IMR-90 (cell line): Measurements from ENCODE around the gene ADORA2A. TPM values are rescaled to one million over a fixed set of nuclear protein-coding genes. Genes with fewer than 3 reads are reported as not detected.

Source experiments
- ATAC-seq: fragments of 200-7000 bp; cut with Tn5 transposase; 2 replicates; pipeline ENCODE4 v1.9.1; 2020; ENCODE audit warnings: low read depth, mild to moderate bottlenecking, moderate library complexity
- BruUV-seq: library from RNA; stranded (reverse); fragments of 400-500 nt; replicated peaks from 2 replicates; lab custom pipeline; 2021; lab: Mats Ljungman, UMichigan
- CTCF ChIA-PET: fragments of 300-600 bp; formaldehyde crosslinking; extraction: SDS; loops from one replicate; lab custom pipeline; 2021; ENCODE audit warnings: antibody characterized with exemption; lab: Yijun Ruan, JAX
- POLR2A ChIA-PET: fragments of 300-600 bp; sonication (Branson Sonifier 250); formaldehyde crosslinking; loops from one replicate; lab custom pipeline; 2022; ENCODE audit warnings: antibody characterized with exemption; ENCODE audit not compliant: unreplicated experiment; lab: Charles Lee
- DNase-seq: peaks from one replicate; pipeline ENCODE4 v3.0.0; 2013
- H2AFZ ChIP-seq: replicated peaks from 2 replicates; pipeline ENCODE3; 2013; ENCODE audit warnings: low read length, mild to moderate bottlenecking; ENCODE audit not compliant: poor library complexity
- H2AK5ac ChIP-seq: 2 replicates; pipeline ENCODE4 v1.6.1; 2013; ENCODE audit warnings: low read depth, low read length, inconsistent platforms
- H2AK9ac ChIP-seq: replicated peaks from 2 replicates; pipeline ENCODE3; 2013; ENCODE audit warnings: mild to moderate bottlenecking, low read depth, low read length, moderate library complexity; ENCODE audit not compliant: poor library complexity
- H2BK120ac ChIP-seq: 2 replicates; pipeline ENCODE4 v1.6.1; 2013; ENCODE audit warnings: low read depth, low read length, inconsistent platforms
- H2BK15ac ChIP-seq: 3 replicates; pipeline ENCODE4 v1.6.1; 2013; ENCODE audit warnings: low read depth, low read length, inconsistent platforms
- H2BK20ac ChIP-seq: 2 replicates; pipeline ENCODE4 v1.6.1; 2013; ENCODE audit warnings: low read depth, mild to moderate bottlenecking, inconsistent platforms, low read length, moderate library complexity
- H2BK5ac ChIP-seq: 2 replicates; pipeline ENCODE4 v1.6.1; 2013; ENCODE audit warnings: mild to moderate bottlenecking, low read depth, low read length, inconsistent platforms; ENCODE audit not compliant: poor library complexity, severe bottlenecking
- H3K14ac ChIP-seq: replicated peaks from 2 replicates; pipeline ENCODE4 v1.6.1; 2013; ENCODE audit warnings: low read depth, low read length, inconsistent platforms
- H3K18ac ChIP-seq: 2 replicates; pipeline ENCODE4 v1.6.1; 2013; ENCODE audit warnings: low read depth, low read length, control low read depth
- H3K23ac ChIP-seq: 2 replicates; pipeline ENCODE4 v1.6.1; 2013; ENCODE audit warnings: low read depth, low read length, inconsistent platforms
- H3K27ac ChIP-seq: 2 replicates; pipeline ENCODE4 v1.5.1; 2013; ENCODE audit warnings: mild to moderate bottlenecking, control low read depth, low read length; ENCODE audit not compliant: insufficient read depth
- H3K27me3 ChIP-seq: 2 replicates; pipeline ENCODE4 v1.6.1; 2013; ENCODE audit warnings: low read length; ENCODE audit not compliant: control insufficient read depth, insufficient read depth
- H3K36me3 ChIP-seq: 2 replicates; pipeline ENCODE4 v1.6.1; 2013; ENCODE audit warnings: low read length, mixed read lengths; ENCODE audit not compliant: control insufficient read depth, insufficient read depth
- H3K4ac ChIP-seq: 2 replicates; pipeline ENCODE4 v1.6.1; 2013; ENCODE audit warnings: low read depth, low read length, inconsistent platforms
- H3K4me1 ChIP-seq: 2 replicates; pipeline ENCODE4 v1.6.1; 2013; ENCODE audit warnings: low read length, mixed read lengths; ENCODE audit not compliant: control insufficient read depth, insufficient read depth
- H3K4me2 ChIP-seq: 2 replicates; pipeline ENCODE4 v1.6.1; 2013; ENCODE audit warnings: low read depth, mild to moderate bottlenecking, control low read depth, low read length, moderate library complexity
- H3K4me3 ChIP-seq: 2 replicates; pipeline ENCODE4 v1.5.1; 2013; ENCODE audit warnings: low read depth, mild to moderate bottlenecking, control low read depth, low read length, moderate library complexity; ENCODE audit not compliant: insufficient read depth
- H3K56ac ChIP-seq: 2 replicates; pipeline ENCODE4 v1.6.1; 2013; ENCODE audit warnings: low read length, inconsistent platforms; ENCODE audit not compliant: insufficient read depth; ENCODE audit errors: extremely low read depth
- H3K79me1 ChIP-seq, 2 experiments: 2 replicates each; pipeline ENCODE4 v1.6.1; 2013; ENCODE audit warnings: low read length in 2 of 2, inconsistent platforms in 1 of 2, low read depth in 1 of 2
- H3K9ac ChIP-seq: 2 replicates; pipeline ENCODE4 v1.6.1; 2013; ENCODE audit warnings: low read depth, low read length, control low read depth
- H3K9me1 ChIP-seq: 2 replicates; pipeline ENCODE4 v1.6.1; 2013; ENCODE audit warnings: low read length, inconsistent platforms; ENCODE audit not compliant: insufficient read depth
- H3K9me3 ChIP-seq: 2 replicates; pipeline ENCODE4 v1.6.1; 2013; ENCODE audit warnings: low read length; ENCODE audit not compliant: control insufficient read depth, insufficient read depth
- H4K20me1 ChIP-seq: 2 replicates; pipeline ENCODE4 v1.6.1; 2013; ENCODE audit warnings: low read length, inconsistent platforms; ENCODE audit not compliant: insufficient read depth
- H4K5ac ChIP-seq: 2 replicates; pipeline ENCODE4 v1.6.1; 2013; ENCODE audit warnings: mild to moderate bottlenecking, low read depth, low read length, control low read depth
- H4K8ac ChIP-seq, 2 experiments: 2 replicates each; pipeline ENCODE4 v1.6.1; 2013; ENCODE audit warnings: low read depth in 2 of 2, low read length in 2 of 2, control low read depth in 1 of 2, inconsistent platforms in 1 of 2
- H4K91ac ChIP-seq: 2 replicates; pipeline ENCODE4 v1.6.1; 2013; ENCODE audit warnings: low read depth, low read length, inconsistent platforms; ENCODE audit not compliant: insufficient read depth
- CEBPB ChIP-seq: IDR thresholded peaks from 2 replicates; pipeline ENCODE4 v1.6.1; 2012; ENCODE audit warnings: low read depth, low read length, improper control_type of control experiment
- CHD1 ChIP-seq: IDR thresholded peaks from 2 replicates; pipeline ENCODE4 v1.6.1; 2012; ENCODE audit warnings: low read depth, low read length, improper control_type of control experiment
- CTCF ChIP-seq: conservative IDR thresholded peaks from 2 replicates; pipeline ENCODE4 v1.5.1; 2012; ENCODE audit warnings: mild to moderate bottlenecking, low read depth, low read length, improper control_type of control experiment
- FOS ChIP-seq: fragments of 150-350 bp; IDR thresholded peaks from 2 replicates; pipeline ENCODE4 v1.6.1; 2016; ENCODE audit warnings: low read depth, low read length
- MAZ ChIP-seq: IDR thresholded peaks from 2 replicates; pipeline ENCODE4 v1.6.1; 2012; ENCODE audit warnings: low read depth, mild to moderate bottlenecking, low read length, improper control_type of control experiment, moderate library complexity, borderline replicate concordance
- MXI1 ChIP-seq: IDR thresholded peaks from 2 replicates; pipeline ENCODE4 v1.6.1; 2012; ENCODE audit warnings: low read depth, mild to moderate bottlenecking, low read length, moderate library complexity, borderline replicate concordance
- NFE2L2 ChIP-seq: fragments of 150-350 bp; IDR thresholded peaks from 2 replicates; pipeline ENCODE4 v1.6.1; 2016; ENCODE audit warnings: low read depth, mild to moderate bottlenecking, low read length
- RAD21 ChIP-seq: IDR thresholded peaks from 2 replicates; pipeline ENCODE4 v1.6.1; 2012; ENCODE audit warnings: low read length, improper control_type of control experiment
- RCOR1 ChIP-seq: IDR thresholded peaks from 2 replicates; pipeline ENCODE4 v1.6.1; 2012; ENCODE audit warnings: mild to moderate bottlenecking, low read length, improper control_type of control experiment; ENCODE audit not compliant: insufficient replicate concordance
- RFX5 ChIP-seq: IDR thresholded peaks from 2 replicates; pipeline ENCODE4 v1.8.0; 2012; ENCODE audit warnings: low read depth, mild to moderate bottlenecking, low read length, moderate library complexity
- SMC3 ChIP-seq: fragments of 150-350 bp; IDR thresholded peaks from 2 replicates; pipeline ENCODE4 v1.6.1; 2016; ENCODE audit warnings: low read depth, mild to moderate bottlenecking, antibody characterized with exemption, low read length, moderate library complexity
- USF2 ChIP-seq: fragments of 150-350 bp; IDR thresholded peaks from 2 replicates; pipeline ENCODE4 v1.6.1; 2017; ENCODE audit warnings: mild to moderate bottlenecking, antibody characterized with exemption, low read length, low read depth
- WGBS, 2 experiments: methylation state at CpG; one replicate each; pipeline versions ENCODE4 v1.1.5 to v1.1.7; 2013; ENCODE audit warnings: missing lambda C conversion rate in 2 of 2; ENCODE audit not compliant: insufficient read length in 1 of 2; ENCODE audit errors: extremely low coverage in 2 of 2; 5-methylcytosine and 5-hydroxymethylcytosine counted together
- dilution Hi-C: fragments of 300-500 bp; cut with HindIII; formaldehyde crosslinking; loops from one replicate; pipeline ENCODE4 v1.14.3; 2018; ENCODE audit warnings: low sequenced_read_pairs; ENCODE audit not compliant: unreplicated experiment
- in situ Hi-C: fragments of 300-500 bp; cut with MboI; formaldehyde crosslinking; loops from 3 replicates; pipeline ENCODE4 v1.14.3; 2019; ENCODE audit warnings: low sequenced_read_pairs, inconsistent platforms, mixed read lengths
- intact Hi-C: fragments of 100-400 bp; cut with micrococcal nuclease; formaldehyde crosslinking; loops from 2 replicates; pipeline ENCODE4 v1.10.0; 2022
- polyA plus RNA-seq, 3 experiments: library from polyadenylated mRNA; depleted of rRNA; stranded (reverse); fragments of >200 nt; gene quantifications; 2 replicates each; pipeline ENCODE4 v1.2.3, GENCODE V29; 2012; ENCODE audit warnings: low replicate concordance in 1 of 3
- total RNA-seq: library from RNA; depleted of rRNA; stranded (reverse); fragments of >200 nt; gene quantifications from 2 replicates; pipeline ENCODE4 v1.2.3, GENCODE V29; 2012

Gene ADORA2A
- total and polyA plus RNA-seq, 2 of the 4 experiments (the other 2 are of a cell fraction) = 0.36 to 1.1 TPM

GRCh38 chr22:24390576-24390975, 36.8 kb upstream of the ADORA2A start:
- Histone ChIP-seq H2AK5ac (no peak overlapping the region), H2BK120ac (no peak overlapping the region), H3K14ac (0 out of 2 replicates have a peak overlapping the region, but pooled peaks have one; percentile 13), H4K91ac (no peak overlapping the region), H4K8ac (no peak overlapping the region), H4K5ac (0 out of 2 replicates have a peak overlapping the region, but pooled peaks have one; percentile 32), H3K9me3 (no peaks in the 10 kb centered on the region), H3K4me2 (no peak overlapping the region), H3K9ac (no peak overlapping the region), H4K20me1 (no peaks in the 10 kb centered on the region), H2AFZ (no peak overlapping the region), H3K27me3 (no peaks in the 10 kb centered on the region), H3K4me3 (no peak overlapping the region), H3K56ac (no peak overlapping the region), H2BK15ac (no peak overlapping the region), H3K4ac (no peak overlapping the region), H3K36me3 (peaks cover 3% of the 10 kb centered on the region), H3K4me1 (peaks cover 16% of the 10 kb centered on the region), H3K27ac (no peak overlapping the region), H3K79me1 (peaks cover 15 to 57% of the 10 kb centered on the region in 2 experiments), H2AK9ac (no peak overlapping the region), H3K18ac (no peak overlapping the region), H3K9me1 (peaks cover 8% of the 10 kb centered on the region), H3K23ac (no peak overlapping the region), H2BK20ac (no peak overlapping the region), H2BK5ac (no peak overlapping the region)
- TF ChIP-seq CTCF = no peak
- TF ChIP-seq MXI1 = no peak
- no peak for TF ChIP-seq NFE2L2
- no peak for TF ChIP-seq RFX5
- no peak for TF ChIP-seq CHD1
- TF ChIP-seq FOS = no peak
- no peak for TF ChIP-seq USF2
- TF ChIP-seq RCOR1 = no peak
- no peak for TF ChIP-seq MAZ
- no peak for TF ChIP-seq RAD21
- no peak for TF ChIP-seq CEBPB
- TF ChIP-seq SMC3 = no peak
- no CpG with 5 or more reads among the region's 7 CpGs for WGBS, 2 experiments
- no peak for DNase-seq
- no TSS peak for BruUV-seq
- intact Hi-C loops (no loop called here), in situ Hi-C loops (no loop called here), dilution Hi-C loops (no loop called here)
- ChIA-PET CTCF (interaction anchor here (0.8 to 1.6 kb wide), 2 partner anchors 13 to 23 kb away, joined by 3 read pairs; no protein-coding TSS in a partner anchor), POLR2A (interaction anchor here (0.6 kb wide), 1 partner anchor 101 kb away, joined by 6 read pairs; no protein-coding TSS in a partner anchor)
- no peak for ATAC-seq
